ENCODE data around the gene TNNI3K. TPM values are rescaled to one million over a fixed set of nuclear protein-coding genes. Genes with fewer than 3 reads are reported as not detected.

Gene TNNI3K
- total RNA-seq, 1 experiment from 2014 or later = not detected

GRCh38 chr1:74528123-74528522 lies 292.9 kb downstream of the TNNI3K start:
- Histone ChIP-seq H2BK120ac (ENCODE audit: low read depth, low read length, poor library complexity, severe bottlenecking) (no peak overlapping the region), H3K4me2 (ENCODE audit: insufficient read depth, insufficient read length, low read length) (no peak overlapping the region), H3K56ac (ENCODE audit: insufficient read length, low read depth, low read length) (no peak overlapping the region), H3K4ac (ENCODE audit: low read depth, low read length) (no peak overlapping the region), H2AFZ (ENCODE audit: low read length) (no peak overlapping the region), H3K9ac (ENCODE audit: extremely low read depth, insufficient read length, low read length) (no peak overlapping the region), H4K8ac (replicated peaks; ENCODE audit: insufficient read length, low read depth, low read length) (no peak overlapping the region), H3K79me1 (ENCODE audit: insufficient read depth, low read depth, low read length, poor library complexity, severe bottlenecking) (no peaks in the 10 kb centered on the region), H2AK5ac (ENCODE audit: insufficient read length, low read length) (no peak overlapping the region), H3K27me3 (ENCODE audit: insufficient read depth, low read length) (no peaks in the 10 kb centered on the region), H3K9me3 (ENCODE audit: control insufficient read depth, low read depth, low read length) (no peaks in the 10 kb centered on the region), H2BK12ac (ENCODE audit: insufficient read length, low read depth, low read length) (no peak overlapping the region), H3K14ac (ENCODE audit: insufficient read depth, low read length) (no peak overlapping the region), H3K23me2 (ENCODE audit: insufficient read length, low read depth, low read length, poor library complexity, severe bottlenecking) (no peaks in the 10 kb centered on the region), H3K4me1 (ENCODE audit: insufficient read depth, low read length) (peaks cover 5% of the 10 kb centered on the region; the same call in 1 of the 2 replicates), H3K23ac (ENCODE audit: insufficient read length, low read depth, low read length) (no peak overlapping the region), H4K91ac (ENCODE audit: insufficient read length, low read depth, low read length) (no peak overlapping the region), H2BK20ac (ENCODE audit: low read depth, low read length, poor library complexity, severe bottlenecking) (no peak overlapping the region), H2BK15ac (ENCODE audit: low read depth, low read length) (no peak overlapping the region), H3K18ac (ENCODE audit: insufficient read length, low read depth, low read length) (no peak overlapping the region), H2BK5ac (ENCODE audit: insufficient read length, low read length) (no peak overlapping the region), H4K20me1 (ENCODE audit: control insufficient read depth, insufficient read depth, insufficient read length) (no peaks in the 10 kb centered on the region), H3K27ac (ENCODE audit: insufficient read length, low read depth, low read length) (no peak overlapping the region), H3T11ph (ENCODE audit: low read length) (no peak overlapping the region), H4K5ac (ENCODE audit: insufficient read length, low read depth, low read length) (no peak overlapping the region), H3K79me2 (ENCODE audit: insufficient read depth, low read length) (no peaks in the 10 kb centered on the region)
- no CpG with 5 or more reads among the region's 4 CpGs for WGBS (ENCODE audit: extremely low coverage, insufficient read length, low lambda C conversion rate)
- DNase-seq = no peak
- no peaks in the 10 kb centered on the region; a peak in 1 of 7 replicates for H3K36me3 Mint-ChIP-seq (ENCODE audit: insufficient read depth in 1 of 3, low read depth in 3 of 3)
- no peak overlapping the region; a peak in 1 of 7 replicates for H3K27ac Mint-ChIP-seq
- H3K27me3 Mint-ChIP-seq (ENCODE audit: low read depth) = no peaks in the 10 kb centered on the region
- H3K4me1 Mint-ChIP-seq = peaks cover 27 to 35% of the 10 kb centered on the region in 2 experiments
- no peaks in the 10 kb centered on the region; a peak in 1 of 5 replicates for H3K9me3 Mint-ChIP-seq
- H3K4me3 Mint-ChIP-seq = no peak overlapping the region
- no peak for TF ChIP-seq CTCF (conservative IDR thresholded peaks at IDR 0.05)
